ENCODE measurements around the gene OR2J1. TPM values are rescaled to one million over a fixed set of nuclear protein-coding genes. Genes with fewer than 3 reads are reported as not detected.
"Not testable (repeated sequence)": the region's sequence is repeated elsewhere in the genome, so short reads cannot be mapped to it uniquely, and the experiment has no call there.

The OR2J1 gene
- total RNA-seq, result not detected

GRCh38 chr6:29099190-29099589, at the start of gene OR2J1:
TSS of gene OR2J1 (plus strand) at chr6:29099490. CDS start at chr6:29100943, 1,453 bp downstream.
- Mint-ChIP-seq H3K36me3 (ENCODE audit: low read depth) (no peaks in the 10 kb centered on the region), H3K4me1 (ENCODE audit: low read depth) (no peaks in the 10 kb centered on the region), H3K4me3 (no peak within 1 kb of the TSS), H3K27me3 (ENCODE audit: low read depth) (peaks cover 26% of the 10 kb centered on the region), H3K9me3 (ENCODE audit: insufficient read depth) (no peaks in the 10 kb centered on the region), H3K27ac (no peak within 1 kb of the TSS)
- CTCF ChIA-PET, result no interaction called here
- ATAC-seq (no peak), DNase-seq (no peak)
- POLR2A ChIA-PET, result no interaction called here

GRCh38 chr6:29051680-29052079, 47.6 kb upstream of the OR2J1 start:
- ChIA-PET CTCF (no interaction called here), POLR2A (no interaction called here)
- Mint-ChIP-seq H3K4me3 (no peak overlapping the region), H3K27ac (no peak overlapping the region), H3K27me3 (ENCODE audit: low read depth) (peaks cover 17% of the 10 kb centered on the region), H3K4me1 (ENCODE audit: low read depth) (no peaks in the 10 kb centered on the region), H3K9me3 (ENCODE audit: insufficient read depth) (no peaks in the 10 kb centered on the region), H3K36me3 (ENCODE audit: low read depth) (no peaks in the 10 kb centered on the region)
- DNase-seq (no peak), ATAC-seq (no peak)

- POLR2A ChIA-PET, result no interaction called here
- peak; percentile 21 for DNase-seq
- H3K27ac Mint-ChIP-seq, result no peak overlapping the region
- peaks cover 28% of the 10 kb centered on the region for H3K27me3 Mint-ChIP-seq (ENCODE audit: low read depth)
- no peaks in the 10 kb centered on the region for H3K4me1 Mint-ChIP-seq (ENCODE audit: low read depth)
- H3K36me3 Mint-ChIP-seq (ENCODE audit: low read depth), result no peaks in the 10 kb centered on the region
- CTCF ChIA-PET, result no interaction called here
- H3K4me3 Mint-ChIP-seq, result no peak overlapping the region
- no peaks in the 10 kb centered on the region for H3K9me3 Mint-ChIP-seq (ENCODE audit: insufficient read depth)
- ATAC-seq, result no peak
Measured at GRCh38 chr6:29071831-29072723, 27.2 kb upstream of the OR2J1 start.

- Mint-ChIP-seq H3K27ac (no peak overlapping the region), H3K9me3 (ENCODE audit: insufficient read depth) (no peaks in the 10 kb centered on the region), H3K36me3 (ENCODE audit: low read depth) (no peaks in the 10 kb centered on the region), H3K27me3 (ENCODE audit: low read depth) (peaks cover 8% of the 10 kb centered on the region), H3K4me3 (no peak overlapping the region), H3K4me1 (ENCODE audit: low read depth) (no peaks in the 10 kb centered on the region)
- ChIA-PET CTCF (no interaction called here), POLR2A (no interaction called here)
- ATAC-seq (no peak), DNase-seq (no peak)
Measured at GRCh38 chr6:29079203-29079602, 20.1 kb upstream of the OR2J1 start.

- ChIA-PET POLR2A (no interaction called here), CTCF (no interaction called here)
- Mint-ChIP-seq H3K4me3 (no peak overlapping the region), H3K27ac (no peak overlapping the region), H3K27me3 (ENCODE audit: low read depth) (peaks cover 5% of the 10 kb centered on the region), H3K36me3 (ENCODE audit: low read depth) (no peaks in the 10 kb centered on the region), H3K9me3 (ENCODE audit: insufficient read depth) (no peaks in the 10 kb centered on the region), H3K4me1 (ENCODE audit: low read depth) (no peaks in the 10 kb centered on the region)
- DNase-seq (no peak), ATAC-seq (no peak)
Measured at GRCh38 chr6:29081312-29081711, 18.0 kb upstream of the OR2J1 start.

GRCh38 chr6:29082457-29082856, 16.8 kb upstream of the OR2J1 start:
- H3K9me3 Mint-ChIP-seq (ENCODE audit: insufficient read depth), result no peaks in the 10 kb centered on the region
- H3K36me3 Mint-ChIP-seq (ENCODE audit: low read depth), result no peaks in the 10 kb centered on the region
- no peaks in the 10 kb centered on the region for H3K4me1 Mint-ChIP-seq (ENCODE audit: low read depth)
- no peak overlapping the region for H3K4me3 Mint-ChIP-seq
- H3K27me3 Mint-ChIP-seq (ENCODE audit: low read depth), result peaks cover 2% of the 10 kb centered on the region
- no peak for ATAC-seq
- H3K27ac Mint-ChIP-seq, result no peak overlapping the region
- ChIA-PET POLR2A (no interaction called here), CTCF (no interaction called here)
- DNase-seq, result no peak

- DNase-seq, result no peak
- ChIA-PET POLR2A (no interaction called here), CTCF (no interaction called here)
- no peaks in the 10 kb centered on the region for H3K4me1 Mint-ChIP-seq (ENCODE audit: low read depth)
- H3K27ac Mint-ChIP-seq, result no peak within 1 kb of the TSS
- H3K36me3 Mint-ChIP-seq (ENCODE audit: low read depth), result no peaks in the 10 kb centered on the region
- peaks cover 17% of the 10 kb centered on the region for H3K27me3 Mint-ChIP-seq (ENCODE audit: low read depth)
- H3K9me3 Mint-ChIP-seq (ENCODE audit: insufficient read depth), result no peaks in the 10 kb centered on the region
- no peak within 1 kb of the TSS for H3K4me3 Mint-ChIP-seq
- ATAC-seq, result no peak
Measured at GRCh38 chr6:29087213-29087612, 12.1 kb upstream of the OR2J1 start, which contains the start of gene OR2B3. TSS of gene OR2B3 (minus strand) at chr6:29087313. CDS start at chr6:29087248, 65 bp downstream.

GRCh38 chr6:29092957-29093356, 6.3 kb upstream of the OR2J1 start:
- Mint-ChIP-seq H3K4me3 (no peak overlapping the region), H3K4me1 (ENCODE audit: low read depth) (no peaks in the 10 kb centered on the region), H3K27ac (no peak overlapping the region), H3K36me3 (ENCODE audit: low read depth) (no peaks in the 10 kb centered on the region), H3K9me3 (ENCODE audit: insufficient read depth) (no peaks in the 10 kb centered on the region), H3K27me3 (ENCODE audit: low read depth) (peaks cover 23% of the 10 kb centered on the region)
- CTCF ChIA-PET, result no interaction called here
- POLR2A ChIA-PET, result no interaction called here
- no peak for ATAC-seq
- DNase-seq, result no peak

- no peak overlapping the region for H3K27ac Mint-ChIP-seq
- H3K9me3 Mint-ChIP-seq (ENCODE audit: insufficient read depth), result no peaks in the 10 kb centered on the region
- ATAC-seq, result no peak
- POLR2A ChIA-PET, result no interaction called here
- DNase-seq, result no peak
- H3K4me3 Mint-ChIP-seq, result no peak overlapping the region
- H3K4me1 Mint-ChIP-seq (ENCODE audit: low read depth), result no peaks in the 10 kb centered on the region
- CTCF ChIA-PET, result no interaction called here
- H3K36me3 Mint-ChIP-seq (ENCODE audit: low read depth), result no peaks in the 10 kb centered on the region
- peaks cover 20% of the 10 kb centered on the region for H3K27me3 Mint-ChIP-seq (ENCODE audit: low read depth)
Measured at GRCh38 chr6:29097803-29098202, 1.5 kb upstream of the OR2J1 start.

- H3K27me3 Mint-ChIP-seq (ENCODE audit: low read depth), result peaks cover 38% of the 10 kb centered on the region
- H3K27ac Mint-ChIP-seq, result no peak within 1 kb of the TSS
- no peaks in the 10 kb centered on the region for H3K9me3 Mint-ChIP-seq (ENCODE audit: insufficient read depth)
- H3K36me3 Mint-ChIP-seq (ENCODE audit: low read depth), result no peaks in the 10 kb centered on the region
- DNase-seq (no peak), ATAC-seq (no peak)
- CTCF ChIA-PET, result no interaction called here
- H3K4me3 Mint-ChIP-seq, result no peak within 1 kb of the TSS
- POLR2A ChIA-PET, result interaction anchor here (0.5 kb wide), 1 partner anchor 300 kb away, joined by 3 read pairs; no protein-coding TSS in a partner anchor
- H3K4me1 Mint-ChIP-seq (ENCODE audit: low read depth), result no peaks in the 10 kb centered on the region
Measured at GRCh38 chr6:29107758-29108157, 8.5 kb downstream of the OR2J1 start, which contains the start of gene OR2J3. TSS of gene OR2J3 (plus strand) at chr6:29108058. CDS start at chr6:29111891, 3,833 bp downstream.

- no peak for ATAC-seq
- no peaks in the 10 kb centered on the region for H3K9me3 Mint-ChIP-seq (ENCODE audit: insufficient read depth)
- POLR2A ChIA-PET, result no interaction called here
- H3K36me3 Mint-ChIP-seq (ENCODE audit: low read depth), result no peaks in the 10 kb centered on the region
- CTCF ChIA-PET, result interaction anchor here (1.3 kb wide), 1 partner anchor 9 kb away, joined by 4 read pairs; no protein-coding TSS in a partner anchor
- no peak overlapping the region for H3K27ac Mint-ChIP-seq
- H3K4me1 Mint-ChIP-seq (ENCODE audit: low read depth), result no peaks in the 10 kb centered on the region
- no peak overlapping the region for H3K4me3 Mint-ChIP-seq
- DNase-seq, result no peak
- H3K27me3 Mint-ChIP-seq (ENCODE audit: low read depth), result peaks cover 28% of the 10 kb centered on the region
Measured at GRCh38 chr6:29112135-29112534, 12.8 kb downstream of the OR2J1 start.

- peaks cover 24% of the 10 kb centered on the region for H3K27me3 Mint-ChIP-seq (ENCODE audit: low read depth)
- not testable (repeated sequence) for H3K4me3 Mint-ChIP-seq; H3K9me3 Mint-ChIP-seq (ENCODE audit: insufficient read depth)
Measured at GRCh38 chr6:29114964-29115363, 15.7 kb downstream of the OR2J1 start.

More at GRCh38 chr6:29114964-29115363, 15.7 kb downstream of the OR2J1 start:
- H3K36me3 Mint-ChIP-seq (ENCODE audit: low read depth); DNase-seq; H3K4me1 Mint-ChIP-seq (ENCODE audit: low read depth); ATAC-seq; CTCF ChIA-PET; POLR2A ChIA-PET; H3K27ac Mint-ChIP-seq: not testable (repeated sequence)

All from activated CD8-positive, alpha-beta T cell treated with anti-CD3 and anti-CD28 coated beads, Interleukin-2, amount 10 ng/mL, durations not matched to agents 7 days and 5 days (primary cell).